ENCODE data around the gene TEX22.

Gene TEX22

DNA sequence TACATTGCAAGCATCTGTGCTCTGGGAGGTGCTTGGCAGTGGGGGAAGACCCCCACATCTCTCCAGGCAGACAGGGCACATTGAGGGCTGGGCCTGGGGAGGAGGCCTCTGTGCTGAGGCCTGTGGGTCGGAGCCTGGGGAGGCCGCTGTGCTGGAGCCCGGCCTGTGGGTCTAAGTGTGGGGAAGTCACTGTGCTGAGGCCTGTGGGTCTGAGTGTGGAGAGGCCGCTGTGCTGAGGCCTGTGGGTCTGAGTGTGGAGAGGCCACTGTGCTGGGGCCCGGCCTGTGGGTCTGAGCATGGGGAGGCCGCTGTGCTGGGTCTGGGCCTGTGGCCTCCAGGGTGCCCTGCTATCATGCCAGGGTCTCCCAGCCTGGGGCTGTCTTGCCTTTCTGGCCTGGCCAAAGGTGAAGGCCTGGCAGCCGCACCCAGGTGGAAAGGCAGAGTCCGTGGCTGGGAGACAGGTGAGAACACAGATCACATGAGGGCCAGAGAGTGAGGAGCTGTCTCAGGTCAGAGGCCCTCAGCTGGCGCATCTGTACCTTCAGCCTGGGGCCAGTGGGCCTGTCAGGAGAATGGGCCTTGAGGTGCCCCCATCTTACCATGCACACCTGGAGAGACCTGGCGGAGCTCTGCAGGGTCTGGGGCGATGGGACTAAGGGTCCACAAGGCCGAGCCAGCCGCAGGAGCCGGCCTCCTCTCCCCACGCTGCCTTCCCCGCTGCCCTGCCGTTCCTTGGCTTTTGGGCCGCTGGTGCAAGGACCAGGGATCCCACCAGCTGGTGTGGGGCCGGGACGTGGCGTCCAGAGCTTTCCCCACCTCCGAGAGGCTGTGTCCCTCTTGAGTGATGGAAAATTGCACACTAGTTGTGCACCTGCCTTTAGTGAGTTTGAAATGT lies 57.7 kb downstream of the TEX22 start:
- in situ Hi-C loops (cut with HindIII; ENCODE audit: low sequenced_read_pairs) = no loop called here
- H3K4me3 ChIP-seq (ENCODE audit: low read depth, low read length) = no peak overlapping the region
- TF ChIP-seq CTCF (IDR thresholded peaks at IDR 0.05; ENCODE audit: low read depth, low read length) = no peak
- DNase-seq (ENCODE audit: low read depth, low spot score) = no peak

DNA sequence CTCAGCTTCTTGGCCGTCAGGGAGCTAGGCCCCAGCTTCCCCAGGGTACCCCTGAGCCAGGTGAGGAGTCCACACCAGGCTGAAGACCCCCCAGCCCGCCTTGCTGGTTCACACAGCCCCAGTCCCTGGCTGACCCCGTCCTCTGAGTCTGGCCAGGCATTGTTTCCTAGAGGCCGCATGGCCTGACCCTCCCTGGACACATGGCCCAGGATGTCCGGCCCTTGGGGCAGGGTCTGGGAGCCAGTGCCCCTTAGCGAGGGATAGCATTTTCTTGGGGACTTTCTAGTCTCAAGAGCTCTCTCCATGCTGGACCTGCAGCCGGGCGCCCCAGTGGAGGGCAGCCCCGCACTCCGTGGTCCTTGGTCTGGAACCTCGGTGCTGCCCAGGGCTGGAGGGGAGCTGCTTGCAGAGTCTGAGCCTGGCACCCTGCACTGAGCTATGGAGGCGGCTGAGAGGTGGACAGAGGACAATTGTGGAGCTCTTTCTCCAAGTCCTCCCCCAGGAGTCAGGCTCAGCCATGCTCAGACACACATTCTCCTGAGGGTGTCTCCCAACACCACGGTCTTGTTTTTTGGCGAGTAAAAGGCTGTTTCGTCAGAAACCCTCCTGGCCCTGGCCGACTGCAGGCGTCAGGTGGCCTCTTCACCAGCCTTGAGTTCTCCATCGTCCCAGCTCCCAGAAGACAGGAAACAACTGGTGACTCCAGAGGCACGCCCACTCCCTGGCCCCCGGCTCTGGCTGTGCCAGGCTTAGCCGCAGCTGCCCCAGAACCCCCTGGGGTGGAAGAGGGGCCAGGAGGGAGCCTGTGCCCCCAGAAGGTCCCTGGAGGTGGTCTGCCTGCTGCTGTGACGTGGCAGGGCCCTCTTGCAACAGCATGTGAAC lies 58.6 kb downstream of the TEX22 start:
- no peak for TF ChIP-seq CTCF (IDR thresholded peaks at IDR 0.05; ENCODE audit: low read depth, low read length)
- H3K4me3 ChIP-seq (ENCODE audit: low read depth, low read length) = no peak overlapping the region
- in situ Hi-C loops (cut with HindIII; ENCODE audit: low sequenced_read_pairs) = no loop called here
- no peak for DNase-seq (ENCODE audit: low read depth, low spot score)

DNA sequence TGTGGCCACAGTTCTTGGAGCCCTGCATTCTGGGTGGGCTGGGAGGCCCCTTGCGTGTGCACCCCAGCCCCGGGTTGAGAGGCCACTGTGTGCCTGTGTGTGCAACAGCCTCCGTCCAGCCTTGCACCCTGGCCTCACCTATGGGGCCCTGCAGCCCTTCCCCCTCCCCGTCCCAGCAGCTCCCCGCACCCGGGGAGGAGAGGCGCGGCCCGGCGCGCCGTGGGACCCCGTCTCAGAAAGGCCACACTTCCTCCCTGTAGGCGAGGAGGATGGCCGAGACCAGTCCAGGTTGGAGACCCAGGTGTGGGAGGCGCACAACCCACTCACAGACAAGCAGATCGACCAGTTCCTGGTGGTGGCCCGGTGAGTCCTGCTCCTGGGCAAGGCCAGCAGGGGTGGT lies 59.7 kb downstream of the TEX22 start:
- H3K4me3 ChIP-seq (ENCODE audit: low read depth, low read length) = no peak overlapping the region
- no peak for DNase-seq (ENCODE audit: low read depth, low spot score)
- in situ Hi-C loops (cut with HindIII; ENCODE audit: low sequenced_read_pairs) = no loop called here
- no peak for TF ChIP-seq CTCF (IDR thresholded peaks at IDR 0.05; ENCODE audit: low read depth, low read length)

DNA sequence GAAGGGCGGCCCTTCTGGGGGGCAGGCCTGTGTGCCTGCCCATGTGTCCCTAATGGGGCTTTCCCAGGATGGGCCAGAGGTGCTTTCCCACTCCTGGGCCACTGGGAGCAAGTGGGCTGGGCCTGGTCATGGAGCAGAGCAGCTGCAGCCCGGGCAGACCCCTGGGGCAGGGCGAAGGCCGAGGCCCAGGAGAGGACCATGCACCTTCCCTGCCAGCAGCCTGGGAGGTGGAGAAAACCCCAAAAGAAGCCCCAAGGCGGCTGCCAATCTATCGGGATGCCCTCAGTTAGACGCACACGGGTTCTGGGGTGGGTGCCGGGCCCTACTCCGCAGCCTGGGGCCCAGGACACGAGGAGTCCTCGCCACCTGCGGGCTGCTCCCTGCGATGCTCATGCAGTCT lies 60.2 kb downstream of the TEX22 start:
- H3K4me3 ChIP-seq (ENCODE audit: low read depth, low read length) = no peak overlapping the region
- no peak for TF ChIP-seq CTCF (IDR thresholded peaks at IDR 0.05; ENCODE audit: low read depth, low read length)
- DNase-seq (ENCODE audit: low read depth, low spot score) = no peak
- in situ Hi-C loops (cut with HindIII; ENCODE audit: low sequenced_read_pairs) = no loop called here

- TF ChIP-seq CTCF (IDR thresholded peaks at IDR 0.05; ENCODE audit: low read depth, low read length) = no peak
- in situ Hi-C loops (cut with HindIII; ENCODE audit: low sequenced_read_pairs) = no loop called here
- DNase-seq (ENCODE audit: low read depth, low spot score) = no peak
- H3K4me3 ChIP-seq (ENCODE audit: low read depth, low read length) = no peak overlapping the region
These were observed 61.8 kb downstream of the TEX22 start for GRCh38 chr14:105460116-105460515.

- no peak overlapping the region for H3K4me3 ChIP-seq (ENCODE audit: low read depth, low read length)
- TF ChIP-seq CTCF (IDR thresholded peaks at IDR 0.05; ENCODE audit: low read depth, low read length) = no peak
- DNase-seq (ENCODE audit: low read depth, low spot score) = no peak
- in situ Hi-C loops (cut with HindIII; ENCODE audit: low sequenced_read_pairs) = no loop called here
These were observed 62.3 kb downstream of the TEX22 start for GRCh38 chr14:105460616-105461015.
